B cell (primary cell): ENCODE data around the gene SOX18.

Experiments
- CTCF ChIP-seq: fragments of 200-600 bp; IDR thresholded peaks from one replicate; pipeline ENCODE4 v1.8.0; 2022; ENCODE audit warnings: antibody characterized with exemption, mild to moderate bottlenecking
- EZH2 ChIP-seq: IDR thresholded peaks from 2 replicates; pipeline ENCODE4 v1.6.1; 2012; ENCODE audit warnings: borderline replicate concordance, low read depth, mild to moderate bottlenecking, moderate library complexity, low read length; ENCODE audit not compliant: insufficient read depth, poor library complexity, severe bottlenecking

GRCh38 chr20:64069209-64069613 is 19.8 kb upstream of the SOX18 start:
- no peak for TF ChIP-seq CTCF
- no peak for TF ChIP-seq EZH2
